Calu3 (cell line): ENCODE measurements around the gene C17orf50. TPM values are rescaled to one million over a fixed set of nuclear protein-coding genes. Genes with fewer than 3 reads are reported as not detected.

Experiments used
- BruUV-seq: library from RNA; stranded (reverse); fragments of 400-500 nt; replicated peaks from 2 replicates; lab custom pipeline; 2021; lab: Mats Ljungman, UMichigan
- CTCF ChIA-PET: fragments of 300-600 bp; sonication (Branson Sonifier 250); formaldehyde crosslinking; loops from one replicate; lab custom pipeline; 2022; ENCODE audit warnings: antibody characterized with exemption; lab: Charles Lee
- DNase-seq: peaks from one replicate; pipeline ENCODE4 v3.0.0; 2022
- H3K27ac Mint-ChIP-seq: one replicate; pipeline ENCODE4 v1.8.0; 2022; ENCODE audit warnings: mixed read lengths; ENCODE audit not compliant: unreplicated experiment
- H3K27me3 Mint-ChIP-seq: one replicate; pipeline ENCODE4 v1.8.0; 2022; ENCODE audit warnings: mixed read lengths; ENCODE audit not compliant: unreplicated experiment
- H3K36me3 Mint-ChIP-seq: one replicate; pipeline ENCODE4 v1.8.0; 2022; ENCODE audit warnings: mild to moderate bottlenecking, moderate library complexity, mixed read lengths; ENCODE audit not compliant: insufficient read depth, unreplicated experiment
- H3K4me1 Mint-ChIP-seq: one replicate; pipeline ENCODE4 v1.8.0; 2022; ENCODE audit warnings: mild to moderate bottlenecking, low read depth, mixed read lengths; ENCODE audit not compliant: unreplicated experiment
- H3K4me3 Mint-ChIP-seq: one replicate; pipeline ENCODE4 v1.8.0; 2022; ENCODE audit warnings: mild to moderate bottlenecking, low read depth, moderate library complexity, mixed read lengths; ENCODE audit not compliant: unreplicated experiment
- H3K9me3 Mint-ChIP-seq: one replicate; pipeline ENCODE4 v1.8.0; 2022; ENCODE audit warnings: low read depth, mixed read lengths; ENCODE audit not compliant: unreplicated experiment
- CTCF ChIP-seq: fragments of 200-600 bp; IDR thresholded peaks from one replicate; pipeline ENCODE4 v1.8.0; 2022; ENCODE audit warnings: antibody characterized with exemption; ENCODE audit not compliant: unreplicated experiment
- intact Hi-C: fragments of 100-400 bp; cut with micrococcal nuclease; formaldehyde crosslinking; loops from one replicate; pipeline ENCODE4 v1.10.0; 2022; ENCODE audit not compliant: unreplicated experiment
- total RNA-seq: library from RNA; stranded (reverse); gene quantifications from 2 replicates; pipeline ENCODE4 v1.2.3, GENCODE V29; 2022

The C17orf50 gene
- total RNA-seq, 1 experiment from 2014 or later: not detected

DNA sequence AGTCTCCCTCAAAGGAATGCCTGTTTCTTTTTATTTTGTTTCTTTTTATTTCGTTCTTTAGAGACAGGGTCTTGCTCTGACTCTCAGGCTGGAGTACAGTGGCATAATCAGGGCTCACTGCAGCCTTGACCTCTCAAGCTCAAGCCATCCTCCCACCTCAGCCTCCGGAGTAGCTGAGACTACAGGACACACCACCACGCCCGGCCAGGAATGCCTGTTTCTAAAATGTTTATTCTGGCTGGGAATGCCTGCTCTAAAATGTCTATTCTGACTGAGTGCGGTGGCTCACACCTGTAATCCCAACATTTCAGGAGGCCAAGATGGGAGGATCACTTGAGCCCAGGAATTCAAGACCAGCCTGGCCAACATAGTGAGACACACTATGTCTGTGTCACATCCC, 37.2 kb downstream of the C17orf50 start:
- H3K27ac Mint-ChIP-seq: no peak overlapping the region
- DNase-seq: no peak
- BruUV-seq: no TSS peak
- H3K4me1 Mint-ChIP-seq: no peaks in the 10 kb centered on the region
- H3K9me3 Mint-ChIP-seq: no peaks in the 10 kb centered on the region
- peaks cover 13% of the 10 kb centered on the region for H3K36me3 Mint-ChIP-seq
- no peak overlapping the region for H3K4me3 Mint-ChIP-seq
- intact Hi-C loops: no loop called here
- H3K27me3 Mint-ChIP-seq: peaks cover 91% of the 10 kb centered on the region
- CTCF ChIA-PET: interaction anchor here (0.8 kb wide), 1 partner anchor 10 kb away, joined by 3 read pairs; no protein-coding TSS in a partner anchor
- TF ChIP-seq CTCF: no peak

GRCh38 chr17:35799942-35800341, 39.3 kb downstream of the C17orf50 start:
- DNase-seq: no peak
- no peak for TF ChIP-seq CTCF
- Mint-ChIP-seq H3K27me3 (peaks cover 77% of the 10 kb centered on the region), H3K27ac (no peak overlapping the region), H3K4me3 (no peak overlapping the region), H3K4me1 (no peaks in the 10 kb centered on the region), H3K36me3 (peaks cover 9% of the 10 kb centered on the region), H3K9me3 (no peaks in the 10 kb centered on the region)
- no TSS peak for BruUV-seq
- intact Hi-C loops: no loop called here
- CTCF ChIA-PET: interaction anchor here (0.7 kb wide), 2 partner anchors 9 to 33 kb away, joined by 4 read pairs; partner anchors contain the start of gene TAF15

- no peak for DNase-seq
- no peak overlapping the region for H3K27ac Mint-ChIP-seq
- H3K9me3 Mint-ChIP-seq: no peaks in the 10 kb centered on the region
- intact Hi-C loops: no loop called here
- no peak for TF ChIP-seq CTCF
- peaks cover 3% of the 10 kb centered on the region for H3K4me1 Mint-ChIP-seq
- no peak overlapping the region for H3K4me3 Mint-ChIP-seq
- CTCF ChIA-PET: no interaction called here
- H3K36me3 Mint-ChIP-seq: no peaks in the 10 kb centered on the region
- peaks cover 59% of the 10 kb centered on the region for H3K27me3 Mint-ChIP-seq
- no TSS peak for BruUV-seq
These were observed 41.0 kb downstream of the C17orf50 start for GRCh38 chr17:35801583-35802224.

DNA sequence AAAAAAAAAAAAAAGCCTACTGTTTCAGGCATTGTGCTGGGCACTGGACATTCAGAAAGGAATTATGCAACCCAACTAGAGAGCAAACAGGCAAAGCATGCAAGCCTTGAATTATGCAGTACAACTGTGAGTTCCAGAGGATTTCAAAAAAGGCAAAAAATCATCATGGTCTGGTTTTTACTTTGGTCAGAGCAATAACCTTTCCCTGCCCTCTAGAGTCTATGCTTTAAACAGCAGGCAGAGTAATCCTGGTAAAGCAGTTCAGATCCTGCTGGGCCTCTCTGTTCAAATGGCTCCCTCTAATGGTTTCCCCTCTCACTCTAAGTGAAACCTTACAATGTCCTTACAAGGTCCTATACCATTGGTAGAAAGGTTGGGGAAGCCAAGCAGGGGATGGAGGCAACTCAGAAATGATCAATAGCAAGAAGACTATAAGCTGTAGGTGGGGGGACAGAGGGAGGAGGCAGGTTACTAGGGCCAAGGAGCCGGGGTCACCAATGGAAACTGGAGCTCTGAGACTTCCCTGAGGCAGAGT, 44.0 kb downstream of the C17orf50 start:
- peak; percentile 64 for DNase-seq
- intact Hi-C loops: loop anchor here (1.0 kb wide), 1 partner anchor 37 kb away; no protein-coding TSS in a partner anchor
- H3K9me3 Mint-ChIP-seq: no peaks in the 10 kb centered on the region
- peaks cover 29% of the 10 kb centered on the region for H3K27me3 Mint-ChIP-seq
- no TSS peak for BruUV-seq
- CTCF ChIA-PET: interaction anchor here (0.6 to 1.6 kb wide), 4 partner anchors 14 to 72 kb away, joined by 4 to 13 read pairs (median 5); no protein-coding TSS in a partner anchor
- H3K4me3 Mint-ChIP-seq: no peak overlapping the region
- peak; percentile 61 for TF ChIP-seq CTCF
- H3K4me1 Mint-ChIP-seq: peaks cover 27% of the 10 kb centered on the region
- H3K27ac Mint-ChIP-seq: no peak overlapping the region
- peaks cover 19% of the 10 kb centered on the region for H3K36me3 Mint-ChIP-seq
